ENCODE data around the gene AP1S3. TPM values are rescaled to one million over a fixed set of nuclear protein-coding genes. Genes with fewer than 3 reads are reported as not detected.
A peak's percentile ranks its signal among the peaks of the same experiment; 100 is the strongest.

Gene AP1S3
- total and polyA plus RNA-seq, 10 donors, result 2.4 to 16.0 (median 10.5) TPM

DNA sequence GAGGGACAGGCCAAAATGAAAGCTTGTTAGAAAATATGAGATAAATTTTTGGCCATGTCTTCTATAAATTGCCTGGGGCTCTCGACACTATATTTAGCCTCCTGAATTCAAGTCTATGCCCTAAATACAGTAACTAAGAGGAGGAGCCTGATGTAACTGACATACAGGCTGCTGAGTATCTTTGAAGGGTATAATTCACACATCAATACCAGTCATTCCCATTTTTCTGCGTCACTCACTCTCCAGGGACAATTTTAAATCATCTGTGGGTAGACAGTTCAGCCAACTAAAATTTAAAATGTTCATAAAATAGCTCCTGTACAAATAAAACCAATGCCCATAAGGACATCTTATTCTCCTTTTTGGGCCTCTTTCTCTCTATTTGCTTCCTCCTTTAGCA lies 105.9 kb downstream of the AP1S3 start:
- no peaks in the 10 kb centered on the region for H3K27me3 ChIP-seq (replicated peaks in 1 of 7)
- intact Hi-C loops (cut with DNase I; ENCODE audit: low total_unique reads), result no loop called here
- no peak for TF ChIP-seq POLR2AphosphoS5 (IDR thresholded peaks at IDR 0.05)
- no peak for TF ChIP-seq POLR2A (IDR thresholded peaks at IDR 0.05)
- TF ChIP-seq, protein P1, sequence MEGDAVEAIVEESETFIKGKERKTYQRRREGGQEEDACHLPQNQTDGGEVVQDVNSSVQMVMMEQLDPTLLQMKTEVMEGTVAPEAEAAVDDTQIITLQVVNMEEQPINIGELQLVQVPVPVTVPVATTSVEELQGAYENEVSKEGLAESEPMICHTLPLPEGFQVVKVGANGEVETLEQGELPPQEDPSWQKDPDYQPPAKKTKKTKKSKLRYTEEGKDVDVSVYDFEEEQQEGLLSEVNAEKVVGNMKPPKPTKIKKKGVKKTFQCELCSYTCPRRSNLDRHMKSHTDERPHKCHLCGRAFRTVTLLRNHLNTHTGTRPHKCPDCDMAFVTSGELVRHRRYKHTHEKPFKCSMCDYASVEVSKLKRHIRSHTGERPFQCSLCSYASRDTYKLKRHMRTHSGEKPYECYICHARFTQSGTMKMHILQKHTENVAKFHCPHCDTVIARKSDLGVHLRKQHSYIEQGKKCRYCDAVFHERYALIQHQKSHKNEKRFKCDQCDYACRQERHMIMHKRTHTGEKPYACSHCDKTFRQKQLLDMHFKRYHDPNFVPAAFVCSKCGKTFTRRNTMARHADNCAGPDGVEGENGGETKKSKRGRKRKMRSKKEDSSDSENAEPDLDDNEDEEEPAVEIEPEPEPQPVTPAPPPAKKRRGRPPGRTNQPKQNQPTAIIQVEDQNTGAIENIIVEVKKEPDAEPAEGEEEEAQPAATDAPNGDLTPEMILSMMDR (IDR thresholded peaks at IDR 0.05 in 8 of 11, conservative IDR thresholded peaks at IDR 0.05 in 3 of 11), result no peak
- 85 to 96% (median 90%) methylated on average over 2 of the region's 2 CpGs for WGBS, 5 donors
- H3K27ac ChIP-seq, result no peak overlapping the region
- H3K4me1 ChIP-seq, result peaks cover 0 to 7% (median 3%) of the 10 kb centered on the region in 6 donors
- H3K9me3 ChIP-seq, result peaks cover 0 to 4% (median 0%) of the 10 kb centered on the region in 8 donors
- no peak for DNase-seq
- no peak overlapping the region for H3K4me3 ChIP-seq
- H3K36me3 ChIP-seq, result no peaks in the 10 kb centered on the region

DNA sequence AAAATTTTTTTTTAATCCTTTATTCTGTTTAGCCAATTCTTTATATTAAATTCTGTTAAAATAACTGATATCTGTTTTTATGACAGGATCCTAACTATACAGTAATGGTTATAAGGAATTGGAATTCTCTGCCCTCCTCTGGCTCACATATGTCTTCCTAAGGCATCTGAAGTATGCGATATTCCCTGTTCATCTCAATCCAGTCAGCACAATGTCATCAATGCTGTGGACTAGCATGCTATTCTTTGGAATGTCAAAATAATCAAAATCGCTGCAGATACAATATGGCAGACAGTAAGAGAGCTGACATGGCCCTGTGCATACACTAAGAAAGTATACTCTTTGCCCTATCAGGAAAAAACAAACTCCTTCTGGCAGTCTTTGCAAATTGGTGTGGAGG lies 107.6 kb downstream of the AP1S3 start:
- no peaks in the 10 kb centered on the region for H3K36me3 ChIP-seq
- H3K9me3 ChIP-seq, result peaks cover 0 to 4% (median 0%) of the 10 kb centered on the region in 8 donors
- no peak overlapping the region for H3K4me3 ChIP-seq
- intact Hi-C loops (cut with DNase I; ENCODE audit: low total_unique reads), result no loop called here
- no peak for TF ChIP-seq POLR2AphosphoS5 (IDR thresholded peaks at IDR 0.05)
- no peak for TF ChIP-seq POLR2A (IDR thresholded peaks at IDR 0.05)
- TF ChIP-seq, protein P1 (IDR thresholded peaks at IDR 0.05 in 8 of 11, conservative IDR thresholded peaks at IDR 0.05 in 3 of 11), result no peak
- H3K27ac ChIP-seq, result no peak overlapping the region
- DNase-seq, result no peak
- peaks cover 0 to 14% (median 6%) of the 10 kb centered on the region in 6 donors for H3K4me1 ChIP-seq
- 94 to 100% (median 96%) methylated on average over 2 of the region's 2 CpGs for WGBS, 5 donors
- no peaks in the 10 kb centered on the region for H3K27me3 ChIP-seq (replicated peaks in 1 of 7)

DNA sequence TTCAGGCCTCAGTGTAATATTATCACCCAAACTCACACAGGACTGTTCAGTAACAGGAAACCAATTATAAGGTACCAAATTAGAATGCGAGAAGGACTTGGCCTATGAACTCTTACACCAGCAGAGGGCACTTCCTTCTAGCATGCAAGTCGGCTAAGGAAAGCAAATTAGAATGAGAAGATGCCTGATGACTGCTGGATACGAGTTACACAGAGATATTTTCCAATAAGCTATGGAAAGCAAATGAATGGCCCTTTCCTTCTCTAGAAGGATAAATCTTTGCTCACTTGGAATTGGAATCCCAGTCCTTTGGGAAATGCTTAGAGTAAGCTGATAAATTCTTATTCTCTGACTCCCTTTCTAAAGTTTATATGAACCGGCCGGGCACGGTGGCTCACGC lies 109.8 kb downstream of the AP1S3 start:
- H3K27me3 ChIP-seq (replicated peaks in 1 of 7), result no peaks in the 10 kb centered on the region
- intact Hi-C loops (cut with DNase I; ENCODE audit: low total_unique reads), result no loop called here
- no peak overlapping the region for H3K4me3 ChIP-seq
- H3K27ac ChIP-seq, result no peak overlapping the region
- 56 to 59% (median 57%) methylated on average over 7 of the region's 7 CpGs for WGBS, 5 donors
- H3K36me3 ChIP-seq, result no peaks in the 10 kb centered on the region
- TF ChIP-seq, protein P1 (IDR thresholded peaks at IDR 0.05 in 8 of 11, conservative IDR thresholded peaks at IDR 0.05 in 3 of 11), result peak in 10 of 11 experiments; percentile 17 to 64 (median 46)
- TF ChIP-seq POLR2AphosphoS5 (IDR thresholded peaks at IDR 0.05), result no peak
- peaks cover 0 to 17% (median 6%) of the 10 kb centered on the region in 6 donors for H3K4me1 ChIP-seq
- no peak for DNase-seq
- no peaks in the 10 kb centered on the region for H3K9me3 ChIP-seq

DNA sequence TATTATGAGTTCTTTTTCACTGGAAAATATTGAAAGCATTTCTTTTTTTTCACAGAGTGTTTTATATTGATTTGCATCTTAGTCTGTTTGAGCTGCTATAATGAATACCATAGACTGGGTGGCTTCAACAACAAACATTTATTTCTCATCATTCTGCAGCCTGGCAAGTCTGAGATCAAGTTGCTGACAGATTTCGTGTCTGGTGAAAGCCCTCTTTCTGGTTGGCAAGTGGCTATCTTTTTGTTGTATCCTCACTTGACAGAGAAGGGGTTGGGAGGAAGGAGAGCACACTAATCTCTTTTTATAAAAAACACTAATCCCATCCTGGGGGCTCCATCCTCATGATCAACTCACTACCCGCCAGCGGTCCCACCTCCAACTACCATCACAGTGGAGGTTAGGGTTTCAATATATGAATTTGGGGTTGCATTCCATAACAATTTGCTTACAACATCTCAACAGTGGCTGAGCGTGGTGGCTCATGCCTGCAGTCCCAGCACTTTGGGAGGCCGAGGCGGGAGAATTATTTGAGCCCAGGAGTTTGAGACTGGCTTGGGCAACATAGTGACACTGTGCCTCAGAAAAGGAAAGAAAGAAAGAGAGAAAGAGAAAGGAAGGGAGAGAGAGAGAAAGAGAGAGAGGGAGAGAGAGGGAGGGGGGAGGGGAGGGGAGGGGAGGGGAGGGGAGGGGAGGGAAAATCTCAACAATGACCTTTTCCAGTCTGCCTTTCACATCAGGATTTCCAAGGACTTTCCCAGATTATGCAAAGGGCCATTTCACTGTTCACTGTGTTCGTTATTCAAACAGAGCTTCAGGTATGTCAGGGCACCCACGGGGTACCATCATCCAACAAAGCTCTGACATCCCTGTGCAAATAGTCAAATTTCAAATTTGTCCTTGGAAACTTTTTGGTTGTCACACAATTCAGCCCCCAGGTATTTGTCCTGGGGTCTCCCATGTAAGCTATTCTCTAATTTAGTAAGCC lies 111.1 kb downstream of the AP1S3 start:
- 86 to 94% (median 89%) methylated on average over 8 of the region's 8 CpGs for WGBS, 5 donors
- H3K9me3 ChIP-seq, result no peaks in the 10 kb centered on the region
- no peaks in the 10 kb centered on the region for H3K27me3 ChIP-seq (replicated peaks in 1 of 7)
- H3K4me3 ChIP-seq, result no peak overlapping the region
- intact Hi-C loops (cut with DNase I; ENCODE audit: low total_unique reads), result no loop called here
- no peak for DNase-seq
- H3K4me1 ChIP-seq, result peaks cover 0 to 17% (median 6%) of the 10 kb centered on the region in 6 donors
- peak overlapping the region in 6 of 8 donors; percentile 28 to 58 (median 42) for H3K27ac ChIP-seq
- TF ChIP-seq, protein P1 (IDR thresholded peaks at IDR 0.05 in 8 of 11, conservative IDR thresholded peaks at IDR 0.05 in 3 of 11), result no peak
- TF ChIP-seq POLR2AphosphoS5 (IDR thresholded peaks at IDR 0.05) (no peak), POLR2A (IDR thresholded peaks at IDR 0.05) (no peak)
- no peaks in the 10 kb centered on the region for H3K36me3 ChIP-seq
